ENCODE data around the gene CENPU. TPM values are rescaled to one million over a fixed set of nuclear protein-coding genes. Genes with fewer than 3 reads are reported as not detected.

The CENPU gene
- total and polyA plus RNA-seq, 7 experiments from 2014 or later = 1.1 to 43.8 (median 2.8) TPM

DNA sequence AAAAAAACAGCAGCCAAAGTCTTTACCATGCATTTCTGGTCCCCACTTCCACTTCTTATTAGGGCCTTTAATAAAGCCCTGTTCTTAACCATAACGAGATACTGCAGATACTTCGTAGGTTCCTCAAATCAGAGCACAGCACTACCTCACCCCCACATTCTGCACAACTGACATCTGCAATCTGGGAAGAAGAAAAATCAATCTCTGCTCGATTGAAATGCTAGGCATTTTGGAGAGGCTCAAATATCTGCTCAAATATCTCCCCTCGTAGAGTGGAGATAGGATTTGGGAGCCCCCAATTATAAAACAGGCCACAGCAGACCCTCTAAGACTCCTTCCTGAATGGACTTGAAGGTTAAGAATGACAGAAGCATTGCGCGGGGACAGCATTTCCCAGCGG lies 40.3 kb upstream of the CENPU start:
- DNase-seq (no peak), ATAC-seq (no peak)
- POLR2A ChIA-PET = no interaction called here
- Histone ChIP-seq H3K4me1 (ENCODE audit: control insufficient read depth in 2 of 2, insufficient read depth in 2 of 2, low read length in 2 of 2) (no peaks in the 10 kb centered on the region), H3K27me3 (ENCODE audit: control insufficient read depth in 2 of 2, insufficient read depth in 2 of 2, low read length in 2 of 2) (no peaks in the 10 kb centered on the region), H3K4me3 (ENCODE audit: low read length) (no peak overlapping the region), H3K9me3 (ENCODE audit: control insufficient read depth in 2 of 3, low read length in 3 of 3) (no peaks in the 10 kb centered on the region), H3K27ac (ENCODE audit: low read depth, low read length) (no peak overlapping the region), H3K36me3 (ENCODE audit: control insufficient read depth in 2 of 3, insufficient read depth in 3 of 3, low read length in 3 of 3) (peaks cover 0 to 16% (median 0%) of the 10 kb centered on the region in 3 experiments)
- no peaks in the 10 kb centered on the region for H3K4me1 Mint-ChIP-seq
- H3K27me3 Mint-ChIP-seq = no peaks in the 10 kb centered on the region
- intact Hi-C loops (cut with micrococcal nuclease) = no loop called here
- no peak overlapping the region for H3K4me3 Mint-ChIP-seq
- CTCF ChIA-PET = no interaction called here
- peaks cover 4 to 37% (median 13%) of the 10 kb centered on the region in 5 donors for H3K36me3 Mint-ChIP-seq
- no peak overlapping the region for H3K27ac Mint-ChIP-seq
- peaks cover 0 to 1% (median 0%) of the 10 kb centered on the region in 11 donors for H3K9me3 Mint-ChIP-seq

DNA sequence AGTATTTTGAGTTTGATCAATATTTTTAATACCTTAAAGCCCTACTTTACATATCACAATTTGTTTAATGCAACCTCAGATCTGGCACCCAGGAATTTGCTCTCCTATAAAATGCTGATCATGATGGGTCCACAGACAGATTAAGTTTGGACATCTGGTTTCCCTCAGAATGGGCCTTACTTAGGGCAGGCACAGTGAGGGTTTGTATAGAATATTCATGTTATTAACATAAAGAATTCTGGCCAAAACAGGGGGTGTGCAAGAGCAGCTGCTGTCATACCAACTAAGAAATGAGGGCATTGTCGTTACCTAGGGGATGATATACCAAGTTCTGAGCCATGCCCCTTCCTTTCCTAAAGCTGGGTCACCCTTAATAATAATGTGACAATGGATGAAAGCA lies 37.5 kb upstream of the CENPU start:
- no peak overlapping the region for H3K27ac ChIP-seq (ENCODE audit: low read depth, low read length)
- no peaks in the 10 kb centered on the region for H3K27me3 Mint-ChIP-seq
- DNase-seq (no peak), ATAC-seq (no peak)
- H3K4me3 Mint-ChIP-seq = no peak overlapping the region
- CTCF ChIA-PET = no interaction called here
- no peaks in the 10 kb centered on the region for H3K9me3 ChIP-seq (ENCODE audit: control insufficient read depth in 2 of 3, low read length in 3 of 3)
- H3K36me3 ChIP-seq (ENCODE audit: control insufficient read depth in 2 of 3, insufficient read depth in 3 of 3, low read length in 3 of 3) = peaks cover 0 to 28% (median 13%) of the 10 kb centered on the region in 3 experiments
- H3K27me3 ChIP-seq (ENCODE audit: control insufficient read depth in 2 of 2, insufficient read depth in 2 of 2, low read length in 2 of 2) = no peaks in the 10 kb centered on the region
- H3K27ac Mint-ChIP-seq = peak overlapping the region in 1 of 9 donors; percentile 31
- H3K4me3 ChIP-seq (ENCODE audit: low read length) = no peak overlapping the region
- POLR2A ChIA-PET = no interaction called here
- H3K4me1 ChIP-seq (ENCODE audit: control insufficient read depth in 2 of 2, insufficient read depth in 2 of 2, low read length in 2 of 2) = no peaks in the 10 kb centered on the region
- H3K4me1 Mint-ChIP-seq = no peaks in the 10 kb centered on the region
- peaks cover 7 to 44% (median 22%) of the 10 kb centered on the region in 5 donors for H3K36me3 Mint-ChIP-seq
- intact Hi-C loops (cut with micrococcal nuclease) = no loop called here
- H3K9me3 Mint-ChIP-seq = no peaks in the 10 kb centered on the region

DNA sequence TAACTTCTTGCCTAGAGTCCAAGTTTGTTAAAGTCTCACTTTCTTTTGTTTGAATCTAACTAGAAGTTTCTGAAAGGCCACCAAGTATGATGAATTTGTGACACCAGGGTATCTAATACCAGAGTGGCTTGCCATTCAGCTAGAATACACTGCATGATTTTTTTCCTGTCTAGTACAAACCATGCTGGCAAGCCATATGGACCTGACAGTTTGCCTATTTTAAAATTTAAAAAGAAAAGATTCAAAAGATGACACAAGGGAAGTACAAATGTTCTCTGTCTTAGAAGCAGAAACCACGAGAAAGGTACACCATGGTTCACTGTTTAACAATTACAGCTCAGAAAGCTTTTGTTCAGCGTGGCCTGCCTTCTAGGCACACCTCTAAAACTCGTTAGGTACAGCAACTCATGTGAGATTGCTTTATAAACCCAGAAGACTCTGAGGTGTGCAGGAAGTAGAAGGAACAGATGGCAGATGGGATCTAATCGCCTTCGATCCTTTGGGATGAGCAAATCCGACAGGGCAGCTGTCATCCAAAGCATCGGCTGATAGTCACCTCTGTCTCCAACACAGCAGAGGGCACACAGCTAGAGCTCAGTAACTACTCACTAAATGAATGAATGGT lies 35.4 kb upstream of the CENPU start:
- Mint-ChIP-seq H3K27ac (peak overlapping the region in 1 of 9 donors; percentile 86), H3K9me3 (no peaks in the 10 kb centered on the region), H3K4me3 (peak overlapping the region in 1 of 10 donors; percentile 32), H3K4me1 (no peaks in the 10 kb centered on the region), H3K27me3 (no peaks in the 10 kb centered on the region), H3K36me3 (peaks cover 3 to 52% (median 29%) of the 10 kb centered on the region in 5 donors)
- peak in 1 of 9 donors; percentile 34 for DNase-seq
- Histone ChIP-seq H3K36me3 (ENCODE audit: control insufficient read depth in 2 of 3, insufficient read depth in 3 of 3, low read length in 3 of 3) (peaks cover 0 to 36% (median 14%) of the 10 kb centered on the region in 3 experiments), H3K27me3 (ENCODE audit: control insufficient read depth in 2 of 2, insufficient read depth in 2 of 2, low read length in 2 of 2) (no peaks in the 10 kb centered on the region), H3K27ac (ENCODE audit: low read depth, low read length) (no peak overlapping the region), H3K4me3 (ENCODE audit: low read length) (no peak overlapping the region), H3K4me1 (ENCODE audit: control insufficient read depth in 2 of 2, insufficient read depth in 2 of 2, low read length in 2 of 2) (no peaks in the 10 kb centered on the region), H3K9me3 (ENCODE audit: control insufficient read depth in 2 of 3, low read length in 3 of 3) (no peaks in the 10 kb centered on the region)
- intact Hi-C loops (cut with micrococcal nuclease) = no loop called here
- POLR2A ChIA-PET = no interaction called here
- ATAC-seq = no peak
- CTCF ChIA-PET = interaction anchor here (0.7 kb wide), 1 partner anchor 23 kb away, joined by 4 read pairs; no protein-coding TSS in a partner anchor

DNA sequence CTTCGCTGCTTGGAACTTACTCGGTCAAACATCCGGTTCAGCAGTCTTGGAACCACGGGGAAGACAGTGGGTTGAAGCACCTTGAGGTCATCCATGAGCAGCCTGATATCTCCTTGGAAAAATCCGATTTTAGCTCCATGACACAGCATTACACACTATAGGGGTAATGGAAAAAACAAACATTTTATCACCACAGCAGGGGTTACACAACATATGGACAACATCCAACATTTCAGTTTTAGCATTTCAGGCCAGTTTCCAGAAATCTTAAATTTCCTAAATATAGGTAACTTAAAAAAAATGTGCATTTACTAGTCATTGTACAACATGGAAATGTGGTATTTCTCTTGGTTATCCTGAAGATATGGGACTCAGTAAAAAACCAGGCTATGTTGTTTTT lies 34.4 kb upstream of the CENPU start:
- H3K4me1 ChIP-seq (ENCODE audit: control insufficient read depth in 2 of 2, insufficient read depth in 2 of 2, low read length in 2 of 2) = peaks cover 0 to 3% of the 10 kb centered on the region in 2 donors
- ChIA-PET POLR2A (no interaction called here), CTCF (no interaction called here)
- no peak overlapping the region for H3K4me3 ChIP-seq (ENCODE audit: low read length)
- intact Hi-C loops (cut with micrococcal nuclease) = no loop called here
- no peak overlapping the region for H3K27ac ChIP-seq (ENCODE audit: low read depth, low read length)
- no peak for DNase-seq
- no peak for ATAC-seq
- Mint-ChIP-seq H3K27me3 (no peaks in the 10 kb centered on the region), H3K9me3 (no peaks in the 10 kb centered on the region), H3K4me3 (no peak overlapping the region), H3K36me3 (peaks cover 3 to 48% (median 32%) of the 10 kb centered on the region in 5 donors), H3K4me1 (peaks cover 0 to 7% (median 4%) of the 10 kb centered on the region in 7 donors), H3K27ac (no peak overlapping the region)
- H3K27me3 ChIP-seq (ENCODE audit: control insufficient read depth in 2 of 2, insufficient read depth in 2 of 2, low read length in 2 of 2) = no peaks in the 10 kb centered on the region
- H3K9me3 ChIP-seq (ENCODE audit: control insufficient read depth in 2 of 3, low read length in 3 of 3) = no peaks in the 10 kb centered on the region
- H3K36me3 ChIP-seq (ENCODE audit: control insufficient read depth in 2 of 3, insufficient read depth in 3 of 3, low read length in 3 of 3) = peaks cover 0 to 34% (median 14%) of the 10 kb centered on the region in 3 experiments

DNA sequence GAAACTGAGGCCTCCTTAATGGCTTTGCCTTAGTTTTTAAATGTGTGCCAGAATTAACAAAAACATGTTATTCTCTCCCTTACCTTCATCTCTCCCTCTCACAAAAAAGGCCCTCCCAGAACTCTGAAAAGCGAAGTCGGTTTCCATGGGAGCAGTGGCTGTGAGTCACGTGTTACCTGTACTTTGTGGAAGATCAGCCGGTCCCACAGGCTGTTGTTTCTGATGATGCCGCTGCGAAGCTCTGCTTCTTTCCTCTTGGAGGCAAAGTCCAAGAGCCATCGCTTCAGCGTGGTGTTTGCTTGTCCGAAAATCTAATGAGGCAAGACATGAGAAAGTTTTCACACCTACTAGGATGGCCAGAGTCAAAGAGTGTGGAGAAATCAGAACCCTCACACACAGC lies 32.5 kb upstream of the CENPU start:
- no peaks in the 10 kb centered on the region for H3K27me3 ChIP-seq (ENCODE audit: control insufficient read depth in 2 of 2, insufficient read depth in 2 of 2, low read length in 2 of 2)
- intact Hi-C loops (cut with micrococcal nuclease) = no loop called here
- peaks cover 2 to 14% of the 10 kb centered on the region in 2 donors for H3K4me1 ChIP-seq (ENCODE audit: control insufficient read depth in 2 of 2, insufficient read depth in 2 of 2, low read length in 2 of 2)
- no peak overlapping the region for H3K27ac Mint-ChIP-seq
- no peaks in the 10 kb centered on the region for H3K9me3 Mint-ChIP-seq
- no peak overlapping the region for H3K4me3 Mint-ChIP-seq
- H3K27ac ChIP-seq (ENCODE audit: low read depth, low read length) = no peak overlapping the region
- peaks cover 0 to 20% (median 14%) of the 10 kb centered on the region in 3 experiments for H3K36me3 ChIP-seq (ENCODE audit: control insufficient read depth in 2 of 3, insufficient read depth in 3 of 3, low read length in 3 of 3)
- H3K36me3 Mint-ChIP-seq = peaks cover 3 to 48% (median 39%) of the 10 kb centered on the region in 5 donors
- no peak for DNase-seq
- no peak overlapping the region for H3K4me3 ChIP-seq (ENCODE audit: low read length)
- no peaks in the 10 kb centered on the region for H3K27me3 Mint-ChIP-seq
- H3K4me1 Mint-ChIP-seq = peaks cover 0 to 23% (median 19%) of the 10 kb centered on the region in 7 donors
- ChIA-PET POLR2A (no interaction called here), CTCF (no interaction called here)
- no peaks in the 10 kb centered on the region for H3K9me3 ChIP-seq (ENCODE audit: control insufficient read depth in 2 of 3, low read length in 3 of 3)
- ATAC-seq = no peak

DNA sequence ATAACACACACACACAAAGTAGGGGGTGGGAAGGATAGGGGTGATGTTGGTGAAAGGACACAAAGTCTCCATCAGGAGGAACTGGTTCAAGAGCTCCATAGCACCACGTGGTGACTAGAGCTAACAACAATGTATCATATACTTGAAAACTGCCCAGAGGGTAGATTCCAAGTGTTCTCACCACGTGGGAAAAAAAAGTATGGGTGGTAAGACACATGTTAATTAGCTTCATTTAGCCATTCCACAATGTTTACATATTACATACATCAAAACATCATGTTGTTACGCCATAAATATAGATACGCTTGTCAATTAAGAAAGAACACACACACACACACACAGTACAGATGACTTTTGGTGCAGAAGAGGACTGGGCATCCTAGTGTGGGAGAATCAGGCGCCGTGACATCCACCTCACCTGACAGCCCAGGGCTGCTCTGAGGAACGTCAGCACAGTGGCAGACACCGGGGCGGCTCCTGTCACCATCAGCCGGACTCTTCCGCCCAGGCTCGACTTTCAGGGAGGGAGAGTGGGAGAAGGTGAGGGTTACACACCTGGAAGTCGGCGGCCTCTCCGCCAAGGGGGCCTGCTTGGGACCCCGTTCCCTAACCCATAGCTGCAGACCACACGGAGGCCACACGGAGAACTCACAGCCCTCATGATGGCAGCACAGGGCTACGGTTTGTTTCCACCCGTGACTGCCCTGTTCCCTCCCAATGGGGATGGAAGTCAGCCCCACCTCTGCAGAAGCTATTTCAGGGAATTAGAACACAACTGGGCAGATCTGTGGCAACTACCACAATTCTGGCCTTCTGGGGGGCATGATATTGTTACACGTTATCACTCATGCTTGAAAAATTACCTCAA lies 31.8 kb upstream of the CENPU start:
- H3K4me3 ChIP-seq (ENCODE audit: low read length) = no peak overlapping the region
- POLR2A ChIA-PET = no interaction called here
- intact Hi-C loops (cut with micrococcal nuclease) = no loop called here
- CTCF ChIA-PET = no interaction called here
- peaks cover 0 to 20% (median 14%) of the 10 kb centered on the region in 3 experiments for H3K36me3 ChIP-seq (ENCODE audit: control insufficient read depth in 2 of 3, insufficient read depth in 3 of 3, low read length in 3 of 3)
- H3K9me3 ChIP-seq (ENCODE audit: control insufficient read depth in 2 of 3, low read length in 3 of 3) = no peaks in the 10 kb centered on the region
- H3K27me3 ChIP-seq (ENCODE audit: control insufficient read depth in 2 of 2, insufficient read depth in 2 of 2, low read length in 2 of 2) = no peaks in the 10 kb centered on the region
- H3K27ac Mint-ChIP-seq = peak overlapping the region in 3 of 9 donors; percentile 15 to 41 (median 30)
- peaks cover 0 to 23% (median 20%) of the 10 kb centered on the region in 7 donors for H3K4me1 Mint-ChIP-seq
- peaks cover 3 to 48% (median 39%) of the 10 kb centered on the region in 5 donors for H3K36me3 Mint-ChIP-seq
- DNase-seq (no peak), ATAC-seq (no peak)
- H3K4me3 Mint-ChIP-seq = no peak overlapping the region
- H3K9me3 Mint-ChIP-seq = no peaks in the 10 kb centered on the region
- H3K27ac ChIP-seq (ENCODE audit: low read depth, low read length) = no peak overlapping the region
- no peaks in the 10 kb centered on the region for H3K27me3 Mint-ChIP-seq
- H3K4me1 ChIP-seq (ENCODE audit: control insufficient read depth in 2 of 2, insufficient read depth in 2 of 2, low read length in 2 of 2) = peaks cover 5 to 14% of the 10 kb centered on the region in 2 donors

All from naive thymus-derived CD4-positive, alpha-beta T cell (primary cell).